ENCODE results near the gene SNRK. TPM values are rescaled to one million over a fixed set of nuclear protein-coding genes. Genes with fewer than 3 reads are reported as not detected.

SNRK gene
- total RNA-seq, 1 donor from 2014 or later: 13.3 TPM

DNA sequence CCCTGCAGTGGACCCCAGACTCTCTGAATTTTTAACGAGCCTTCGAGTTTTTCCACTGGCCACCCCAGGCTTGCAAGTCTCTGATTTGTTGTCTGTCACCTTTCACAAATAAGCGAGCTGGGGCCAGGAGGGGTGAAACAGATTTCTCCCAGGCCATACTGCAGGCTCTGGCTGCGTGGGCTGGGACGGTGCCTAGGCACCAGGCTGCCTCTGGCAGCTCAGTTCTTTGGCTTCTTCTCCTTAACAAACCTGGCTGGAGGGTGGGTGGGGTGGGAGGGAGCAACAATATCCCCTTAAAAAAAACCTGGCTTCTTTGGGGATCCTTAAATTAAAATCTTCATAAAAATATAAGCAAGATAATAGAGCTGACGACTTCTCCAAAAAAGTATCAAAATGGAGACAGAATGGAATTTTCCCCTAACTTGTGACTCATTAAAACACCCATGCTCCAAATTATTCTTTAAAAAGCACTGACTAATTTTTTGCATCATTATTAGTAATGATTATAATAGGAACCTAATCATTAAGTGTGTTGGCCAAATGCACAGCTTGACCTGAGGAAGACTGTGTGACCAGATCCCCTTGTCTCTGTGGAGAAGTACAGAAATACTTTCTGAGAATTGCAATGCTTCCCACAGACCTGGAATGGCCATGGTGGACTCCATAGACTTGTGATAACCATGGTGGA lies 84.1 kb downstream of the SNRK start:
- Histone ChIP-seq H3K4me2 (ENCODE audit: low read length) (no peak overlapping the region), H3K9ac (ENCODE audit: low read length) (no peak overlapping the region), H3K4me1 (ENCODE audit: insufficient read depth, low read length) (peaks cover 5% of the 10 kb centered on the region), H3K36me3 (ENCODE audit: insufficient read depth, low read length) (no peaks in the 10 kb centered on the region), H4K20me1 (ENCODE audit: insufficient read depth, low read length) (no peaks in the 10 kb centered on the region), H2AFZ (ENCODE audit: low read depth, low read length) (no peak overlapping the region), H3K27ac (ENCODE audit: low read depth, low read length) (no peak overlapping the region), H3K79me2 (ENCODE audit: insufficient read depth, low read length) (no peaks in the 10 kb centered on the region), H3K27me3 (ENCODE audit: insufficient read depth, low read length) (no peaks in the 10 kb centered on the region), H3K4me3 (ENCODE audit: insufficient read depth, low read depth, low read length) (no peak overlapping the region), H3K9me3 (ENCODE audit: insufficient read depth, low read depth, low read length) (no peaks in the 10 kb centered on the region)
- no peak for FAIRE-seq
- TF ChIP-seq, protein P1, sequence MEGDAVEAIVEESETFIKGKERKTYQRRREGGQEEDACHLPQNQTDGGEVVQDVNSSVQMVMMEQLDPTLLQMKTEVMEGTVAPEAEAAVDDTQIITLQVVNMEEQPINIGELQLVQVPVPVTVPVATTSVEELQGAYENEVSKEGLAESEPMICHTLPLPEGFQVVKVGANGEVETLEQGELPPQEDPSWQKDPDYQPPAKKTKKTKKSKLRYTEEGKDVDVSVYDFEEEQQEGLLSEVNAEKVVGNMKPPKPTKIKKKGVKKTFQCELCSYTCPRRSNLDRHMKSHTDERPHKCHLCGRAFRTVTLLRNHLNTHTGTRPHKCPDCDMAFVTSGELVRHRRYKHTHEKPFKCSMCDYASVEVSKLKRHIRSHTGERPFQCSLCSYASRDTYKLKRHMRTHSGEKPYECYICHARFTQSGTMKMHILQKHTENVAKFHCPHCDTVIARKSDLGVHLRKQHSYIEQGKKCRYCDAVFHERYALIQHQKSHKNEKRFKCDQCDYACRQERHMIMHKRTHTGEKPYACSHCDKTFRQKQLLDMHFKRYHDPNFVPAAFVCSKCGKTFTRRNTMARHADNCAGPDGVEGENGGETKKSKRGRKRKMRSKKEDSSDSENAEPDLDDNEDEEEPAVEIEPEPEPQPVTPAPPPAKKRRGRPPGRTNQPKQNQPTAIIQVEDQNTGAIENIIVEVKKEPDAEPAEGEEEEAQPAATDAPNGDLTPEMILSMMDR (IDR thresholded peaks at IDR 0.05; ENCODE audit: insufficient read depth, low read depth, low read length): no peak
- no peak for TF ChIP-seq EZH2 (IDR thresholded peaks at IDR 0.05; ENCODE audit: insufficient read depth, low read length)
- H3K27ac Mint-ChIP-seq (ENCODE audit: unreplicated experiment): no peak overlapping the region
- H3K4me1 Mint-ChIP-seq (ENCODE audit: low read depth, unreplicated experiment): peaks cover 8% of the 10 kb centered on the region
- peaks cover 10% of the 10 kb centered on the region for H3K36me3 Mint-ChIP-seq (ENCODE audit: low read depth, unreplicated experiment)
- H3K27me3 Mint-ChIP-seq (ENCODE audit: low read depth, unreplicated experiment): peaks cover 2% of the 10 kb centered on the region
- no peaks in the 10 kb centered on the region for H3K9me3 Mint-ChIP-seq (ENCODE audit: unreplicated experiment)
- no peak for DNase-seq (ENCODE audit: low read depth)
- no peak overlapping the region for H3K4me3 Mint-ChIP-seq (ENCODE audit: unreplicated experiment)

DNA sequence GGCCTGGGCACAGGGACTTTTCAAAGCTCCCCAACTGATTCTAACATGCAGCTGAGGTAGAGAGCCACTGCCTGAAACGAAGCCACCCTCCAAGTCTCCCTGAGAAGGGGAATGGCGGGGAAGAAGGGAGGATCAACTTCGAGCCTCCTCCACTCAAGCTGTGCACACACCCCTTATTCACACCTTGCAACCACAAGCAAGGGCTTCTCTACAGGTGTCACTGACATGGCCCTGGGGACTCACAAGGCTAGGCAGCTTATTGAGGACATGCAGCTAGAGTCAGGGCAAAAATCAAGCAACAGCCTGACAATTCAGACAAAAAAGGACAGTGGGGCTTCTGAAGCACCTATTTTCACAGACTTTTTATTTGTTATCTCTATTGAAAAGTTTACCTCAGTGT lies 85.2 kb downstream of the SNRK start:
- H3K4me1 Mint-ChIP-seq (ENCODE audit: low read depth, unreplicated experiment): peaks cover 8% of the 10 kb centered on the region

More for the DNA sequence above, 85.2 kb downstream of the SNRK start:
- H3K4me2 ChIP-seq (ENCODE audit: low read length): no peak overlapping the region
- TF ChIP-seq EZH2 (IDR thresholded peaks at IDR 0.05; ENCODE audit: insufficient read depth, low read length): no peak
- TF ChIP-seq, protein P1 (IDR thresholded peaks at IDR 0.05; ENCODE audit: insufficient read depth, low read depth, low read length): no peak
- no peaks in the 10 kb centered on the region for H3K36me3 ChIP-seq (ENCODE audit: insufficient read depth, low read length)
- no peaks in the 10 kb centered on the region for H4K20me1 ChIP-seq (ENCODE audit: insufficient read depth, low read length)
- no peaks in the 10 kb centered on the region for H3K79me2 ChIP-seq (ENCODE audit: insufficient read depth, low read length)
- H3K27me3 ChIP-seq (ENCODE audit: insufficient read depth, low read length): no peaks in the 10 kb centered on the region
- Mint-ChIP-seq H3K27ac (ENCODE audit: unreplicated experiment) (no peak overlapping the region), H3K4me3 (ENCODE audit: unreplicated experiment) (no peak overlapping the region), H3K9me3 (ENCODE audit: unreplicated experiment) (no peaks in the 10 kb centered on the region), H3K36me3 (ENCODE audit: low read depth, unreplicated experiment) (peaks cover 10% of the 10 kb centered on the region), H3K27me3 (ENCODE audit: low read depth, unreplicated experiment) (peaks cover 2% of the 10 kb centered on the region)
- no peak overlapping the region for H3K4me3 ChIP-seq (ENCODE audit: insufficient read depth, low read depth, low read length)
- FAIRE-seq (no peak), DNase-seq (ENCODE audit: low read depth) (no peak)
- H3K9me3 ChIP-seq (ENCODE audit: insufficient read depth, low read depth, low read length): no peaks in the 10 kb centered on the region
- peaks cover 5% of the 10 kb centered on the region for H3K4me1 ChIP-seq (ENCODE audit: insufficient read depth, low read length)
- H2AFZ ChIP-seq (ENCODE audit: low read depth, low read length): no peak overlapping the region
- no peak overlapping the region for H3K27ac ChIP-seq (ENCODE audit: low read depth, low read length)
- no peak overlapping the region for H3K9ac ChIP-seq (ENCODE audit: low read length)
